Chondrocyte (in vitro differentiated cells): Measurements from ENCODE around the gene PRSS33. TPM values are rescaled to one million over a fixed set of nuclear protein-coding genes. Genes with fewer than 3 reads are reported as not detected.

Source experiments
- DNase-seq: peaks from one replicate; pipeline ENCODE4 v3.0.0; 2021; ENCODE audit warnings: mixed read lengths, low spot score
- H3K27ac Mint-ChIP-seq: one replicate; pipeline ENCODE4 v1.8.0; 2021; ENCODE audit warnings: mild to moderate bottlenecking, moderate library complexity, mixed read lengths; ENCODE audit not compliant: unreplicated experiment
- H3K27me3 Mint-ChIP-seq: 2 replicates; pipeline ENCODE4 v1.8.0; 2021; ENCODE audit warnings: low read depth, mixed read lengths
- H3K36me3 Mint-ChIP-seq: 2 replicates; pipeline ENCODE4 v1.8.0; 2021; ENCODE audit warnings: low read depth, mixed read lengths
- H3K4me1 Mint-ChIP-seq: 2 replicates; pipeline ENCODE4 v1.8.0; 2021; ENCODE audit warnings: low read depth, mild to moderate bottlenecking, mixed read lengths
- H3K4me3 Mint-ChIP-seq: one replicate; pipeline ENCODE4 v1.8.0; 2021; ENCODE audit warnings: mild to moderate bottlenecking, moderate library complexity, mixed read lengths; ENCODE audit not compliant: unreplicated experiment
- H3K9me3 Mint-ChIP-seq: 2 replicates; pipeline ENCODE4 v1.8.0; 2021; ENCODE audit warnings: low read depth, mixed read lengths
- total RNA-seq: library from RNA; stranded (reverse); gene quantifications from 3 replicates; pipeline ENCODE4 v1.2.1, GENCODE V29; 2021
- TF ChIP-seq, protein P1 (sequence below): fragments of 200-600 bp; sonication (generic); IDR thresholded peaks from 2 replicates; pipeline ENCODE4 v1.5.0; 2021; ENCODE audit warnings: antibody characterized with exemption, mild to moderate bottlenecking, moderate library complexity

The PRSS33 gene
- total RNA-seq, 1 donor from 2014 or later: not detected

- Mint-ChIP-seq H3K27me3 (peaks cover 17% of the 10 kb centered on the region), H3K36me3 (no peaks in the 10 kb centered on the region), H3K27ac (no peak overlapping the region), H3K9me3 (no peaks in the 10 kb centered on the region), H3K4me3 (no peak overlapping the region), H3K4me1 (peaks cover 14% of the 10 kb centered on the region)
- TF ChIP-seq, protein P1, sequence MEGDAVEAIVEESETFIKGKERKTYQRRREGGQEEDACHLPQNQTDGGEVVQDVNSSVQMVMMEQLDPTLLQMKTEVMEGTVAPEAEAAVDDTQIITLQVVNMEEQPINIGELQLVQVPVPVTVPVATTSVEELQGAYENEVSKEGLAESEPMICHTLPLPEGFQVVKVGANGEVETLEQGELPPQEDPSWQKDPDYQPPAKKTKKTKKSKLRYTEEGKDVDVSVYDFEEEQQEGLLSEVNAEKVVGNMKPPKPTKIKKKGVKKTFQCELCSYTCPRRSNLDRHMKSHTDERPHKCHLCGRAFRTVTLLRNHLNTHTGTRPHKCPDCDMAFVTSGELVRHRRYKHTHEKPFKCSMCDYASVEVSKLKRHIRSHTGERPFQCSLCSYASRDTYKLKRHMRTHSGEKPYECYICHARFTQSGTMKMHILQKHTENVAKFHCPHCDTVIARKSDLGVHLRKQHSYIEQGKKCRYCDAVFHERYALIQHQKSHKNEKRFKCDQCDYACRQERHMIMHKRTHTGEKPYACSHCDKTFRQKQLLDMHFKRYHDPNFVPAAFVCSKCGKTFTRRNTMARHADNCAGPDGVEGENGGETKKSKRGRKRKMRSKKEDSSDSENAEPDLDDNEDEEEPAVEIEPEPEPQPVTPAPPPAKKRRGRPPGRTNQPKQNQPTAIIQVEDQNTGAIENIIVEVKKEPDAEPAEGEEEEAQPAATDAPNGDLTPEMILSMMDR: no peak
- peak; percentile 82 for DNase-seq
These were observed 43.8 kb upstream of the PRSS33 start for GRCh38 chr16:2831203-2831602.

DNA sequence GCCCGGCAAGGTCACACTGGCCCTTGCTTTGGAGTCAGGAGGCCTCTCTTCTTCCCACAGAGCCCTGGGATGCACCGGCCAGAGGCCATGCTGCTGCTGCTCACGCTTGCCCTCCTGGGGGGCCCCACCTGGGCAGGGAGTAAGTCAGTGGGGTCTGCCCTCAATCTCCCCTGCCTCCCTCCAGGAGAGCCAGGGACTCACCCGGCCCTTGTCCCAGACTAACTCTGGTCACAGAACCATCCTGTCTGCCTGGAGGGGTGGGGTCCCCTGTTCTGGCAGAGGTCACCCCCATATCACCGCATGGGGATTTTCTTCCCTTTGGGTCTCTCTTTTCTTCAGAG, 43.0 kb upstream of the PRSS33 start:
- H3K27me3 Mint-ChIP-seq: peaks cover 17% of the 10 kb centered on the region
- TF ChIP-seq, protein P1: no peak
- H3K27ac Mint-ChIP-seq: no peak overlapping the region
- H3K9me3 Mint-ChIP-seq: no peaks in the 10 kb centered on the region
- H3K36me3 Mint-ChIP-seq: no peaks in the 10 kb centered on the region
- peaks cover 5% of the 10 kb centered on the region for H3K4me1 Mint-ChIP-seq
- DNase-seq: peak; percentile 82
- no peak overlapping the region for H3K4me3 Mint-ChIP-seq

DNA sequence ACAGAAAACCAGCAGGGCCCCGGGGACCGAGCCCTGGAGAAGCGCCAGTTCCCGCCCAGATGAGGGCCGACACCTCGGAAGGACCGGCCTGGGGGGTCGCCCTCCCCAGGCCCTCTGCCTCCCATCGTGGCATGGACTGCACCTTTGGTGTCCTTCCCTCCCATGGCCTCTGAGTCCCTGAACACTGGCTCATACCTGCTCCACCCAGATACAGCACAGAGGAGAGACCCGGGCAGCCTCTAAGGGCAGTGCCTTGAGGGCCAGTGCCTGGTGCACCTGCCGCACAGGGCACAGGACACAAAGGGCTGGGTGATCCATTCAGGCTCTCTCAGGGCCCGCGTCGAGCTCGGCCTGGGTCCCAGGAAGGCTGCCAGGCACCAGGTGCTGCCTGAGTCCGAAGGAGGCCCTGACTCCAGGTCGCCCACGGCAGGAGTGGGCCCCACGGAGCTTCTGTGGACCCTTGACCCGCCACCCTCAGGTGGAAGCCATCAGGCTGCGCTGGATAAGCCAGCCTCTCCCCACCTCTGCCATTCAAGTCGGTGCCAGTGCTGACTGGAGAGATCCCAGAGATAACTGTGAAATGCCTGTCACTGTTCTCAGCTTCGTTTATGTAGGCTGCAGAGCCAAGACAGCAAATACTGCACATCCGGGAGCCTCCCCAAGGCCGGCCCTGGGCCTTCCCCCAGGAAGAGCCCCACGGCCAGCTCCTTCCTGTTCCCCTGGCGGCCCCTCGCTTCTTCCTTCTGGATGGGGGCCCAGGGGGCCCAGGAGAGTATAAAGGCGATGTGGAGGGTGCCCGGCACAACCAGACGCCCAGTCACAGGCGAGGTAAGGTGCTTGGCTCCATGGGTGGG, 42.4 kb upstream of the PRSS33 start, which contains the start of gene ZG16B:
Gene ZG16B, plus strand, starts transcription at position 803 of the 854 bp plus-strand sequence. CDS start 139 bp downstream, outside the sequence.
- H3K4me1 Mint-ChIP-seq: peaks cover 3% of the 10 kb centered on the region
- H3K27ac Mint-ChIP-seq: peak within 1 kb of the TSS; percentile 32
- TF ChIP-seq, protein P1: no peak
- H3K36me3 Mint-ChIP-seq: no peaks in the 10 kb centered on the region
- H3K27me3 Mint-ChIP-seq: peaks cover 17% of the 10 kb centered on the region
- no peak within 1 kb of the TSS for H3K4me3 Mint-ChIP-seq
- no peaks in the 10 kb centered on the region for H3K9me3 Mint-ChIP-seq
- DNase-seq: peak; percentile 81

GRCh38 chr16:2828876-2829430, 41.6 kb upstream of the PRSS33 start:
- Mint-ChIP-seq H3K4me3 (no peak overlapping the region), H3K9me3 (no peaks in the 10 kb centered on the region), H3K4me1 (no peaks in the 10 kb centered on the region), H3K27ac (no peak overlapping the region), H3K27me3 (peaks cover 17% of the 10 kb centered on the region), H3K36me3 (no peaks in the 10 kb centered on the region)
- TF ChIP-seq, protein P1: no peak
- DNase-seq: peak; percentile 39

DNA sequence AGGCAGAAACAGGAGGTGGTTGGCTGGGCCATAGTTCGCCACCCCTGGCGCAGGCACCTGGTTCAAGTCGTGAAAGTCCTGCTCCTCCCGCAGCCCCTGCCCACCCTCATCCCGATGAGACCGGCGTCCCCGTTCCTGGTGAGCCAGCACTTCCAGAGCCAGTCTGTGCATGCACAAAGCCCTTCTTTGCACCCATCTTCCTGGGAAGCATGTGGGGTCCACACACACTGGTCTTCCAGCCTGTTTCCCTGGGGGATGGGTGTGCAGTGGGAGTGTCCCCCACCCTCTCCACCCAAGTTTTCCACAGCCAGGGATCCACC, 41.1 kb upstream of the PRSS33 start:
- no peaks in the 10 kb centered on the region for H3K9me3 Mint-ChIP-seq
- H3K4me3 Mint-ChIP-seq: no peak overlapping the region
- no peaks in the 10 kb centered on the region for H3K4me1 Mint-ChIP-seq
- H3K27me3 Mint-ChIP-seq: peaks cover 17% of the 10 kb centered on the region
- TF ChIP-seq, protein P1: no peak
- H3K36me3 Mint-ChIP-seq: no peaks in the 10 kb centered on the region
- H3K27ac Mint-ChIP-seq: no peak overlapping the region
- no peak for DNase-seq
